Stimulated activated CD8-positive, alpha-beta memory T cell treated with anti-CD3 and anti-CD28 coated beads, Interleukin-7, amount 100 ng/mL, for 4 hours (primary cell): ENCODE results near the gene PLAAT3.
"Not testable (repeated sequence)": the region's sequence is repeated elsewhere in the genome, so short reads cannot be mapped to it uniquely, and the experiment has no call there.

Experiments
- DNase-seq, 2 donors: peaks; one replicate each; pipeline ENCODE4 v3.0.0-alpha.2; 2020; ENCODE audit warnings: low read depth in 2 of 2

Gene PLAAT3

GRCh38 chr11:63609536-63609935, 4.7 kb downstream of the PLAAT3 start:
- DNase-seq, result no peak

GRCh38 chr11:63608353-63609345, 5.6 kb downstream of the PLAAT3 start:
- DNase-seq, result no peak

GRCh38 chr11:63603180-63603518, 11.1 kb downstream of the PLAAT3 start:
- DNase-seq, result no peak

- not testable (repeated sequence) for DNase-seq
Measured at GRCh38 chr11:63602290-63603179, 11.7 kb downstream of the PLAAT3 start.

GRCh38 chr11:63599211-63600122, 14.8 kb downstream of the PLAAT3 start:
- DNase-seq, result no peak

- DNase-seq, result no peak
Measured at GRCh38 chr11:63598556-63598955, 15.7 kb downstream of the PLAAT3 start.

- DNase-seq, result no peak
Measured at GRCh38 chr11:63595296-63595695, 18.9 kb downstream of the PLAAT3 start.

- DNase-seq, result no peak
Measured at GRCh38 chr11:63592975-63593395, 21.2 kb downstream of the PLAAT3 start.

GRCh38 chr11:63590024-63590788, 24.0 kb downstream of the PLAAT3 start:
- no peak for DNase-seq

- no peak for DNase-seq
Measured at GRCh38 chr11:63589000-63589399, 25.2 kb downstream of the PLAAT3 start.

- no peak for DNase-seq
Measured at GRCh38 chr11:63586451-63587166, 27.6 kb downstream of the PLAAT3 start.

- no peak for DNase-seq
Measured at GRCh38 chr11:63583357-63583677, 30.9 kb downstream of the PLAAT3 start.

GRCh38 chr11:63581224-63581623, 33.0 kb downstream of the PLAAT3 start:
- not testable (repeated sequence) for DNase-seq

- not testable (repeated sequence) for DNase-seq
Measured at GRCh38 chr11:63578882-63579281, 35.4 kb downstream of the PLAAT3 start.

GRCh38 chr11:63574856-63575602, 39.2 kb downstream of the PLAAT3 start:
- no peak for DNase-seq

- DNase-seq, result peak in 1 of 2 donors; percentile 17
Measured at GRCh38 chr11:63573881-63574855, 40.1 kb downstream of the PLAAT3 start.

- no peak for DNase-seq
Measured at GRCh38 chr11:63572026-63572688, 42.1 kb downstream of the PLAAT3 start.

- no peak for DNase-seq
Measured at GRCh38 chr11:63569570-63569969, 44.7 kb downstream of the PLAAT3 start.
